ENCODE measurements around the gene THAP8. TPM values are rescaled to one million over a fixed set of nuclear protein-coding genes. Genes with fewer than 3 reads are reported as not detected.

Gene THAP8
- total and polyA plus RNA-seq, 2 of the 13 experiments (the other 11 are each of a cell fraction or from before 2014, with no cell fraction given) = 1.7 to 3.7 TPM

GRCh38 chr19:36058481-36059179, 4.5 kb upstream of the THAP8 start (continued):
- no peak for TF ChIP-seq ZNF44 (CRISPR knock-in tag; IDR thresholded peaks at IDR 0.05)
- TF ChIP-seq ZBTB20 (CRISPR knock-in tag; IDR thresholded peaks at IDR 0.05; ENCODE audit: borderline replicate concordance, low read depth) = no peak
- peak; percentile 52; the same call in 1 of the 2 replicates for TF ChIP-seq SALL1 (CRISPR knock-in tag; IDR thresholded peaks at IDR 0.05)
- no peak; the same call in 1 of the 2 replicates for TF ChIP-seq GATA4 (IDR thresholded peaks at IDR 0.05; ENCODE audit: borderline replicate concordance, low read depth)
- TF ChIP-seq SIX1 (CRISPR knock-in tag; IDR thresholded peaks at IDR 0.05; ENCODE audit: borderline replicate concordance) = peak; percentile 96
- TF ChIP-seq ZNF530 (CRISPR knock-in tag; IDR thresholded peaks at IDR 0.05; ENCODE audit: low read depth) = no peak
- no peak for TF ChIP-seq STAT5B (CRISPR knock-in tag; IDR thresholded peaks at IDR 0.05)
- peak; percentile 88 for TF ChIP-seq SAP130 (CRISPR knock-in tag; IDR thresholded peaks at IDR 0.05; ENCODE audit: low read depth)
- TF ChIP-seq SP140L (CRISPR knock-in tag; IDR thresholded peaks at IDR 0.05; ENCODE audit: borderline replicate concordance) = no peak
- peak; percentile 59; the same call in 1 of the 2 replicates for TF ChIP-seq CREM (IDR thresholded peaks at IDR 0.05)
- TF ChIP-seq CREM (CRISPR knock-in tag; IDR thresholded peaks at IDR 0.05) = no peak
- 0 out of 2 replicates have a peak, but pooled peaks have one; percentile 51 for TF ChIP-seq RXRA (CRISPR knock-in tag; IDR thresholded peaks at IDR 0.05)
- TF ChIP-seq ZFX (CRISPR knock-in tag; IDR thresholded peaks at IDR 0.05; ENCODE audit: low read depth) = peak; percentile 73
- TF ChIP-seq TOPORS (CRISPR knock-in tag; IDR thresholded peaks at IDR 0.05) = no peak
- no peak for TF ChIP-seq ZNF337 (CRISPR knock-in tag; IDR thresholded peaks at IDR 0.05; ENCODE audit: borderline replicate concordance, low read depth)
- TF ChIP-seq ZNF205 (CRISPR knock-in tag; IDR thresholded peaks at IDR 0.05) = 0 out of 2 replicates have a peak, but pooled peaks have one; percentile 33
- peak; percentile 81 for TF ChIP-seq ARNT2 (CRISPR knock-in tag; IDR thresholded peaks at IDR 0.05; ENCODE audit: low read depth)
- TF ChIP-seq TFE3 (CRISPR knock-in tag; IDR thresholded peaks at IDR 0.05) = peak; percentile 48; the same call in 1 of the 2 replicates
- peak; percentile 72; the same call in 1 of the 2 replicates for TF ChIP-seq TGIF2 (CRISPR knock-in tag; IDR thresholded peaks at IDR 0.05)
- 0 out of 2 replicates have a peak, but pooled peaks have one; percentile 36 for TF ChIP-seq IRF2 (CRISPR knock-in tag; IDR thresholded peaks at IDR 0.05)
- no peak for TF ChIP-seq SMC3 (IDR thresholded peaks at IDR 0.05; ENCODE audit: low read length)
- TF ChIP-seq ZKSCAN5 (CRISPR knock-in tag; IDR thresholded peaks at IDR 0.05) = no peak
- TF ChIP-seq ZNF225 (CRISPR knock-in tag; IDR thresholded peaks at IDR 0.05) = no peak
- TF ChIP-seq ZNF317 (CRISPR knock-in tag; IDR thresholded peaks at IDR 0.05) = no peak
- no peak for TF ChIP-seq RAD21 (CRISPR knock-in tag; IDR thresholded peaks at IDR 0.05)
- TF ChIP-seq ZNF574 (CRISPR knock-in tag; IDR thresholded peaks at IDR 0.05) = peak; percentile 29; the same call in 1 of the 2 replicates
- TF ChIP-seq SUZ12 (IDR thresholded peaks at IDR 0.05; ENCODE audit: low read depth, low read length) = no peak
- TF ChIP-seq GPN1 (CRISPR knock-in tag; IDR thresholded peaks at IDR 0.05; ENCODE audit: borderline replicate concordance) = no peak
- no peak; the same call in 1 of the 2 replicates for TF ChIP-seq ZMYM3 (CRISPR knock-in tag; IDR thresholded peaks at IDR 0.05)
- TF ChIP-seq KLF15 (CRISPR knock-in tag; IDR thresholded peaks at IDR 0.05; ENCODE audit: borderline replicate concordance) = no peak
